HepG2 (cell line): ENCODE measurements around the gene HS2ST1. TPM values are rescaled to one million over a fixed set of nuclear protein-coding genes. Genes with fewer than 3 reads are reported as not detected.

Experiments used
- ARNT ChIP-seq: fragments of 450-650 bp; IDR thresholded peaks from 2 replicates; pipeline ENCODE4 v1.6.1; 2017
- HINFP ChIP-seq: sonication (generic); formaldehyde crosslinking; IDR thresholded peaks from 2 replicates; pipeline ENCODE4 v1.4.0; 2020; ENCODE audit warnings: low read depth, mild to moderate bottlenecking, missing genetic modification reagents
- HNF4G ChIP-seq, 2 experiments: sonication (generic) in 1 of 2; formaldehyde crosslinking in 1 of 2; IDR thresholded peaks; 2 replicates each; pipeline versions ENCODE4 v1.4.0 to v1.6.1; 2011 to 2020; ENCODE audit warnings: borderline replicate concordance in 2 of 2, low read depth in 2 of 2, mild to moderate bottlenecking in 2 of 2, low read length in 1 of 2, missing genetic modification reagents in 1 of 2, moderate library complexity in 1 of 2
- NCOR1 ChIP-seq: fragments of 200-600 bp; sonication (generic); IDR thresholded peaks from 2 replicates; pipeline ENCODE4 v1.7.0; 2017; ENCODE audit warnings: antibody characterized with exemption, low read length, borderline replicate concordance
- REL ChIP-seq: sonication (generic); formaldehyde crosslinking; conservative IDR thresholded peaks from 2 replicates; pipeline ENCODE4 v1.8.0; 2022; ENCODE audit warnings: mild to moderate bottlenecking, missing genetic modification reagents, moderate library complexity
- WIZ ChIP-seq: sonication (generic); formaldehyde crosslinking; IDR thresholded peaks from 2 replicates; pipeline ENCODE4 v1.5.1; 2020; ENCODE audit warnings: mild to moderate bottlenecking, missing genetic modification reagents
- ZNF615 ChIP-seq: sonication (generic); formaldehyde crosslinking; IDR thresholded peaks from 2 replicates; pipeline ENCODE4 v1.5.0; 2020; ENCODE audit warnings: mild to moderate bottlenecking, missing genetic modification reagents, borderline replicate concordance
- ZNF687 ChIP-seq: sonication (generic); formaldehyde crosslinking; IDR thresholded peaks from 2 replicates; pipeline ENCODE4 v1.5.1; 2020; ENCODE audit warnings: mild to moderate bottlenecking, missing genetic modification reagents, moderate library complexity
- ZSCAN5A ChIP-seq: sonication (generic); formaldehyde crosslinking; IDR thresholded peaks from 2 replicates; pipeline ENCODE4 v1.8.0; 2022; ENCODE audit warnings: mild to moderate bottlenecking, missing genetic modification reagents, borderline replicate concordance
- polyA plus RNA-seq, 8 experiments: library from polyadenylated mRNA; depleted of rRNA in 3 of 8; stranded (reverse) in 7 of 8; unstranded in 1 of 8; fragments of >200 nt; fragmentation: Illumina TruSeq in 4 of 8; extraction: Trizol in 4 of 8; gene quantifications; 2 replicates each; pipeline versions ENCODE4 v1.2.1 to v1.2.3, GENCODE V29; 2011 to 2016; ENCODE audit warnings: low read depth in 4 of 8, missing spikeins in 1 of 8, mixed read lengths in 1 of 8; ENCODE audit not compliant: insufficient read depth in 1 of 8
- total RNA-seq, 5 experiments: library from RNA; depleted of rRNA; stranded (reverse); fragments of >200 nt; fragmentation: Illumina TruSeq; extraction: Trizol; gene quantifications; 2 replicates each; pipeline ENCODE4 v1.2.3, GENCODE V29; 2016; ENCODE audit warnings: low read depth in 1 of 5
- TF ChIP-seq, protein P1 (sequence below): sonication (generic); formaldehyde crosslinking; IDR thresholded peaks from 2 replicates; pipeline ENCODE4 v1.9.0; 2022; ENCODE audit warnings: low read depth, missing genetic modification reagents
- TF ChIP-seq, protein P2 (sequence below): sonication (generic); formaldehyde crosslinking; IDR thresholded peaks from 2 replicates; pipeline ENCODE4 v1.9.0; 2021; ENCODE audit warnings: missing genetic modification reagents, borderline replicate concordance
- TF ChIP-seq, protein P3 (sequence below): sonication (generic); formaldehyde crosslinking; IDR thresholded peaks from 2 replicates; pipeline ENCODE4 v1.8.0; 2022; ENCODE audit warnings: missing genetic modification reagents, low read depth, mild to moderate bottlenecking, borderline replicate concordance

HS2ST1 gene
- total and polyA plus RNA-seq, 2 of the 13 experiments (the other 11 are each of a cell fraction or from before 2014, with no cell fraction given) = 22.1 to 58.7 TPM

GRCh38 chr1:86942042-86942441 is 27.6 kb downstream of the HS2ST1 start (continued):
- TF ChIP-seq, protein P1, sequence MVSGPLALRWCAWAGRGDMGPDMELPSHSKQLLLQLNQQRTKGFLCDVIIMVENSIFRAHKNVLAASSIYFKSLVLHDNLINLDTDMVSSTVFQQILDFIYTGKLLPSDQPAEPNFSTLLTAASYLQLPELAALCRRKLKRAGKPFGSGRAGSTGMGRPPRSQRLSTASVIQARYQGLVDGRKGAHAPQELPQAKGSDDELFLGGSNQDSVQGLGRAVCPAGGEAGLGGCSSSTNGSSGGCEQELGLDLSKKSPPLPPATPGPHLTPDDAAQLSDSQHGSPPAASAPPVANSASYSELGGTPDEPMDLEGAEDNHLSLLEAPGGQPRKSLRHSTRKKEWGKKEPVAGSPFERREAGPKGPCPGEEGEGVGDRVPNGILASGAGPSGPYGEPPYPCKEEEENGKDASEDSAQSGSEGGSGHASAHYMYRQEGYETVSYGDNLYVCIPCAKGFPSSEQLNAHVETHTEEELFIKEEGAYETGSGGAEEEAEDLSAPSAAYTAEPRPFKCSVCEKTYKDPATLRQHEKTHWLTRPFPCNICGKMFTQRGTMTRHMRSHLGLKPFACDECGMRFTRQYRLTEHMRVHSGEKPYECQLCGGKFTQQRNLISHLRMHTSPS = no peak
- TF ChIP-seq, protein P2, sequence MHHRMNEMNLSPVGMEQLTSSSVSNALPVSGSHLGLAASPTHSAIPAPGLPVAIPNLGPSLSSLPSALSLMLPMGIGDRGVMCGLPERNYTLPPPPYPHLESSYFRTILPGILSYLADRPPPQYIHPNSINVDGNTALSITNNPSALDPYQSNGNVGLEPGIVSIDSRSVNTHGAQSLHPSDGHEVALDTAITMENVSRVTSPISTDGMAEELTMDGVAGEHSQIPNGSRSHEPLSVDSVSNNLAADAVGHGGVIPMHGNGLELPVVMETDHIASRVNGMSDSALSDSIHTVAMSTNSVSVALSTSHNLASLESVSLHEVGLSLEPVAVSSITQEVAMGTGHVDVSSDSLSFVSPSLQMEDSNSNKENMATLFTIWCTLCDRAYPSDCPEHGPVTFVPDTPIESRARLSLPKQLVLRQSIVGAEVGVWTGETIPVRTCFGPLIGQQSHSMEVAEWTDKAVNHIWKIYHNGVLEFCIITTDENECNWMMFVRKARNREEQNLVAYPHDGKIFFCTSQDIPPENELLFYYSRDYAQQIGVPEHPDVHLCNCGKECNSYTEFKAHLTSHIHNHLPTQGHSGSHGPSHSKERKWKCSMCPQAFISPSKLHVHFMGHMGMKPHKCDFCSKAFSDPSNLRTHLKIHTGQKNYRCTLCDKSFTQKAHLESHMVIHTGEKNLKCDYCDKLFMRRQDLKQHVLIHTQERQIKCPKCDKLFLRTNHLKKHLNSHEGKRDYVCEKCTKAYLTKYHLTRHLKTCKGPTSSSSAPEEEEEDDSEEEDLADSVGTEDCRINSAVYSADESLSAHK (CRISPR knock-in tag) = no peak
- no peak for TF ChIP-seq REL
- TF ChIP-seq, protein P3, sequence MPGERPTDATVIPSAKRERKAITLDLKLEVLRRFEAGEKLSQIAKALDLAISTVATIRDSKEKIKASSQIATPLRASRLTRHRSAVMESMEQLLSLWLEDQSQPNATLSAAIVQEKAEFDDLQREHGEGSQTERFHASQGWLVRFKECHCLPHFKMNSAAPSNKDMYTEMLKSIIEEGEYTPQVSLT (CRISPR knock-in tag) = no peak
- no peak for TF ChIP-seq NCOR1
- TF ChIP-seq WIZ = no peak
- TF ChIP-seq HNF4G (IDR thresholded peaks at IDR 0.05; ENCODE audit: borderline replicate concordance, low read depth, low read length) = no peak
- TF ChIP-seq HNF4G (CRISPR knock-in tag; IDR thresholded peaks at IDR 0.05; ENCODE audit: borderline replicate concordance, low read depth) = no peak
- TF ChIP-seq ZNF687 = no peak
- TF ChIP-seq ARNT = no peak
- TF ChIP-seq ZSCAN5A (CRISPR knock-in tag) = no peak
- TF ChIP-seq HINFP = no peak
- TF ChIP-seq ZNF615 (CRISPR knock-in tag) = no peak
